ENCODE data around the gene NOS3. TPM values are rescaled to one million over a fixed set of nuclear protein-coding genes. Genes with fewer than 3 reads are reported as not detected.

The NOS3 gene
- total and polyA plus RNA-seq, 2 donors from 2014 or later = 9.3 to 51.7 TPM

DNA sequence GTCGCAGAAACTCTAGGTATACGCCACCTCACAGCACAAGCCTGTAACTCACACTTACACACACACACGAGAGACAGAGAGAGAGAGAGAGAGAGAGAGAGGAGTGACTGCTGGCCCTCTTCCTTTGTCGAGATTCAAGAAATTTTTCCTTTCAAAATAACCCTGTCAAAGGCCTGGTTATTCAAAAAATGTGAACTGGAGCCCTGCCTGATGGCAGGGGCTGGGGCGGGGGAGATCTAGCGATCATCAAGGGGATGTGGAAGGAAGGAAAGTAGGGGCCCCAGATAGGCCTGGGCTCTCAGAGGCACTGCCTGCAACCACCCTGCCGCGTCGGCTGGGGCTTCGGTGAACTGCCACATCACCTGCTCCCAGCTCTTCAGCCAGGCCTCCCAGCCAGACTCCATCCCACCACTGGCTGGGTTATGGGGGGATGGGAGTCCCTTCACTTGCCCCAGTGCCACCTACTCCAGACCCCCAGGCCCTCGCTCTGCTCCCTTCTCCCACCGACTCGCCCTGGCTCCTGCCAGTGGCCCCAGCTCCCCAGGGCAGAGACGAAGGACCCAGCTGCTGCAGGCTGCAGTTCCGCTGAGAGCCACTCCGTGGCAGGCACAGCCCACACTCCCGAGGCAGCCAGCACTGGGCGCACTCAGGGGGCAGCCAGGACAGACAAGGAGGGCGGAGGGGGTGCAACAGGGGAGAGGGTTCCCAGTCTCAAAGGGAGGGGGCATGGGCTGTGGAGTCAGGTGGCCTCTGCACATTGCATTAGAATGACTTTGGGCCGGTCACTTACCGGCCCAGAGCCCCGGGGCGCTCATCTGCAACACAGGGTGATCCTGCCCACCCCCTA is 28.0 kb upstream of the NOS3 start:
- Histone ChIP-seq H3K27me3 (ENCODE audit: control insufficient read depth, insufficient read depth, low read length) (no peaks in the 10 kb centered on the region), H3K4me1 (ENCODE audit: control insufficient read depth in 2 of 3, insufficient read depth in 2 of 3, low read depth in 1 of 3, low read length in 3 of 3) (peaks cover 0 to 11% (median 0%) of the 10 kb centered on the region in 3 donors), H3K4me3 (ENCODE audit: low read length in 3 of 3) (no peak overlapping the region), H3K9me3 (ENCODE audit: control insufficient read depth in 2 of 3, insufficient read depth in 1 of 3, low read length in 3 of 3) (no peaks in the 10 kb centered on the region), H3K36me3 (ENCODE audit: control insufficient read depth in 2 of 3, insufficient read depth in 3 of 3, low read length in 3 of 3) (no peaks in the 10 kb centered on the region), H3K9ac (ENCODE audit: low read length in 3 of 3) (no peak overlapping the region), H3K27ac (ENCODE audit: low read depth in 2 of 2, low read length in 2 of 2) (no peak overlapping the region)
- no peak for FAIRE-seq
- peak in 4 of 5 donors; percentile 54 to 83 (median 71) for DNase-seq
- TF ChIP-seq, protein P1, sequence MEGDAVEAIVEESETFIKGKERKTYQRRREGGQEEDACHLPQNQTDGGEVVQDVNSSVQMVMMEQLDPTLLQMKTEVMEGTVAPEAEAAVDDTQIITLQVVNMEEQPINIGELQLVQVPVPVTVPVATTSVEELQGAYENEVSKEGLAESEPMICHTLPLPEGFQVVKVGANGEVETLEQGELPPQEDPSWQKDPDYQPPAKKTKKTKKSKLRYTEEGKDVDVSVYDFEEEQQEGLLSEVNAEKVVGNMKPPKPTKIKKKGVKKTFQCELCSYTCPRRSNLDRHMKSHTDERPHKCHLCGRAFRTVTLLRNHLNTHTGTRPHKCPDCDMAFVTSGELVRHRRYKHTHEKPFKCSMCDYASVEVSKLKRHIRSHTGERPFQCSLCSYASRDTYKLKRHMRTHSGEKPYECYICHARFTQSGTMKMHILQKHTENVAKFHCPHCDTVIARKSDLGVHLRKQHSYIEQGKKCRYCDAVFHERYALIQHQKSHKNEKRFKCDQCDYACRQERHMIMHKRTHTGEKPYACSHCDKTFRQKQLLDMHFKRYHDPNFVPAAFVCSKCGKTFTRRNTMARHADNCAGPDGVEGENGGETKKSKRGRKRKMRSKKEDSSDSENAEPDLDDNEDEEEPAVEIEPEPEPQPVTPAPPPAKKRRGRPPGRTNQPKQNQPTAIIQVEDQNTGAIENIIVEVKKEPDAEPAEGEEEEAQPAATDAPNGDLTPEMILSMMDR (IDR thresholded peaks at IDR 0.05; ENCODE audit: borderline replicate concordance, extremely low read depth, insufficient read depth) = peak; percentile 84
- intact Hi-C loops (cut with DNase I) = no loop called here

DNA sequence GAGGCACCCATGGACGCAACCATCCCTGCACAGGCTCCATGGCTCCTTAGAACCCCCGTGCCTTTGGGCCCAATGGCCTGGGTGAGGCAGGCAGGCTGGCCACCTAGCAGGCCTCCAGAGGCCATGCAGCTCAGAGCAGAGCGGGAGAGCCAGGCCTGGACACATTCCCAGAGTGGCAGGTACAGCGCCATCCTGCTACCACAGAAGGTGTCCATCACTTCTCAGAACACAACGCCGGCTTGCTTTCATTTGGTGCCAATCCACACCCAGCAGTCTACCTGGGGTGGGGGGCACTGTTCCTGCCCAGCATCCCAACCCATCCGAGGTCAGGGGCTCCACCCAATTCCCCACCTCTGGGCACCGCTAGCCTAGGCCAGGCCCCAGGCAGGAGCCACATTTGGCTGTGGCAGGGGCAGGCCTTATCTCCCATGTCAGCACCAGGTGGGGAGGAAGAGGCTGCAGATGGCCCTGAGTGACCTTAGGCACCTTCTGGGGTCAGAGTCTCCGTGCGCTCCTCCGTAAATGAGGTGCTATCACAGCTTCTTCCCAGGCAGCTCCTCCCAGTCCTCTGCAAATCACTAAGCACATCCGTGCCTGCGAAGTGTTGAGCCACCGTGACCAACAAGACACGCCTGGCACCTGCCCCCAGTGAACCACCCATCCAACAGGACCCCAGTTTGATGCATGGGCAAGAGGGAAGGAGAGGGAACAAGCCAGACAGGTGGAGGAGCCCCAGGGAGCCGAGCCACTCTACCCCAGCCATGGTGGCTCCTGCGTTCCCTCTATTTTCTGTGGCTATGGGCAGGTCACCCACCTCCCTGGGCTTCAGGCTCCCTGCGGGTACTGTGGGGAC is 26.9 kb upstream of the NOS3 start:
- no peak for FAIRE-seq
- Histone ChIP-seq H3K4me1 (ENCODE audit: control insufficient read depth in 2 of 3, insufficient read depth in 2 of 3, low read depth in 1 of 3, low read length in 3 of 3) (peaks cover 0 to 11% (median 0%) of the 10 kb centered on the region in 3 donors), H3K9ac (ENCODE audit: low read length in 3 of 3) (no peak overlapping the region), H3K27ac (ENCODE audit: low read depth in 2 of 2, low read length in 2 of 2) (no peak overlapping the region), H3K36me3 (ENCODE audit: control insufficient read depth in 2 of 3, insufficient read depth in 3 of 3, low read length in 3 of 3) (no peaks in the 10 kb centered on the region), H3K9me3 (ENCODE audit: control insufficient read depth in 2 of 3, insufficient read depth in 1 of 3, low read length in 3 of 3) (no peaks in the 10 kb centered on the region), H3K4me3 (ENCODE audit: low read length in 3 of 3) (no peak overlapping the region), H3K27me3 (ENCODE audit: control insufficient read depth, insufficient read depth, low read length) (no peaks in the 10 kb centered on the region)
- intact Hi-C loops (cut with DNase I) = no loop called here
- TF ChIP-seq, protein P1 (IDR thresholded peaks at IDR 0.05; ENCODE audit: borderline replicate concordance, extremely low read depth, insufficient read depth) = no peak
- no peak for DNase-seq

DNA sequence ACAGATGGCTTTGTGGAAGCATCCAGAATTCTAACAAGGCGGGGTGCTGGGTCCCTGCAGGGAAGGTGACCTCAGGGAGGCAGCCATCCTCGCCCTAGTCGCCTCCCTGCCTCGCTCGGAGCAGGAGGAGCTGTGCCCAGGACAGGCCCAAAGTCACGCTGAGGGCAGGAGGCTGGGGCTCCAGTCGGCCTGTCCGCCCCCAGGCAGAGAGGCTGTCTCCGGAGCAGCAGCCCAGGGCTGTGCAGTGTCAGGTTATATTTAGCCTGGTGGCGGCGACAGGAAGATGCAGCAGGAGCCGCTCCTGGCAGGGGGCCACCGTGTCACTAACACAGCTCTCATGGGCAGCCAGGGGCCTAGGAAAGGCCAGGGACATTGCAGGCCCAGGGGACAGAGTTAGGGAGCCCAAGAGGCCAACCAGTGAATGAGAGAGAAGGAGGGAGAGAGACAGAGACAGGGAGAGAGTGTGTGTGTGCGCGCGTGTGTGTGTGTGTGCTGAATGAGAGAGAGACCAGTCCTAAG is 26.2 kb upstream of the NOS3 start:
- TF ChIP-seq, protein P1 (IDR thresholded peaks at IDR 0.05; ENCODE audit: borderline replicate concordance, extremely low read depth, insufficient read depth) = no peak
- no peak for FAIRE-seq

More for the DNA sequence above, 26.2 kb upstream of the NOS3 start:
- Histone ChIP-seq H3K9me3 (ENCODE audit: control insufficient read depth in 2 of 3, insufficient read depth in 1 of 3, low read length in 3 of 3) (no peaks in the 10 kb centered on the region), H3K27me3 (ENCODE audit: control insufficient read depth, insufficient read depth, low read length) (no peaks in the 10 kb centered on the region), H3K4me1 (ENCODE audit: control insufficient read depth in 2 of 3, insufficient read depth in 2 of 3, low read depth in 1 of 3, low read length in 3 of 3) (peaks cover 0 to 11% (median 0%) of the 10 kb centered on the region in 3 donors), H3K9ac (ENCODE audit: low read length in 3 of 3) (no peak overlapping the region), H3K27ac (ENCODE audit: low read depth in 2 of 2, low read length in 2 of 2) (no peak overlapping the region), H3K4me3 (ENCODE audit: low read length in 3 of 3) (no peak overlapping the region), H3K36me3 (ENCODE audit: control insufficient read depth in 2 of 3, insufficient read depth in 3 of 3, low read length in 3 of 3) (no peaks in the 10 kb centered on the region)
- intact Hi-C loops (cut with DNase I) = no loop called here
- peak in 1 of 5 donors; percentile 22 for DNase-seq
